ENCODE measurements around the gene MOB3B.
A peak's percentile ranks its signal among the peaks of the same experiment; 100 is the strongest.

MOB3B gene

DNA sequence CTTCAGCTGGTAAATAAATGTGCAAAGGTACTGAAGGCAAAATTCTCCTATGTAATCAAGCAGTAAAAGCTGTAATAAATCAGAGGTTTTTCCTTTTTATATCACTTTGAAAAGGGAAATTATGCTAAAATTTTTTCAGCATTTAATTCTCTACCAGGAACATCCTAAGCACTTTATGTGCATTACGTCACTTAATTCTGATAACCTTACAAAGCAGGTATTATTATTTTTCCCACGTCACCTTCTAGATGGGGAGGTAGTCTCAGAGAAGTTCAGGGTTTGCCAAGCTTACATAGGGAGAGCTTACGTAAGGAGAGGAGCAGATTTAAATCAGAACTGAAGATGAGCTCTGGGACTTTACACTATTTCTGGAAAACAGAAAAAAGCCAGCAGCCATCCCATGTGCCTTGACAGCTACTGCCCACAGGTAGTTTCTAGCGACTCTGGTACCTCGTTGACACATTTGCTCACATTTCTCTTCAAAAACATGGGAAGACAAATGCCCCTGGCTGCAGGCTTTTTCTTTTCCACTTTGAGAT, 84.5 kb downstream of the MOB3B start:
- DNase-seq (ENCODE audit: low spot score): peak; percentile 68

GRCh38 chr9:27442464-27442863, 87.2 kb downstream of the MOB3B start:
- no peak for DNase-seq (ENCODE audit: low spot score)

DNA sequence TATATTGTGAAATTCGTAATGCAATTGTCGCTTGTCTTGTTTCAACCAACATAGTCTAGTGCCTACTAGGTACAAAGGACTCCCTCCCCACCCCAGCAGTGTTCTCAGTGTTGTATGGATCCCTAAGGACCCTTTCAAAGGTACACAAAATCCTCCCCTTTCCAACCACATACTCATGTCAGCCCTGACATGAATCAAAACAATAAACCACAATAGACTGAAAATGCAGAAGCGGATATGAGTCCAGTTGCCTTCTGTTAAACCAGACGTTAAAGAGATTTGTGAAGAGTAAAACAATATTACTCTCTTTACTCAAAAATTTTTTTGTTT, 87.9 kb downstream of the MOB3B start:
- DNase-seq (ENCODE audit: low spot score): no peak

DNA sequence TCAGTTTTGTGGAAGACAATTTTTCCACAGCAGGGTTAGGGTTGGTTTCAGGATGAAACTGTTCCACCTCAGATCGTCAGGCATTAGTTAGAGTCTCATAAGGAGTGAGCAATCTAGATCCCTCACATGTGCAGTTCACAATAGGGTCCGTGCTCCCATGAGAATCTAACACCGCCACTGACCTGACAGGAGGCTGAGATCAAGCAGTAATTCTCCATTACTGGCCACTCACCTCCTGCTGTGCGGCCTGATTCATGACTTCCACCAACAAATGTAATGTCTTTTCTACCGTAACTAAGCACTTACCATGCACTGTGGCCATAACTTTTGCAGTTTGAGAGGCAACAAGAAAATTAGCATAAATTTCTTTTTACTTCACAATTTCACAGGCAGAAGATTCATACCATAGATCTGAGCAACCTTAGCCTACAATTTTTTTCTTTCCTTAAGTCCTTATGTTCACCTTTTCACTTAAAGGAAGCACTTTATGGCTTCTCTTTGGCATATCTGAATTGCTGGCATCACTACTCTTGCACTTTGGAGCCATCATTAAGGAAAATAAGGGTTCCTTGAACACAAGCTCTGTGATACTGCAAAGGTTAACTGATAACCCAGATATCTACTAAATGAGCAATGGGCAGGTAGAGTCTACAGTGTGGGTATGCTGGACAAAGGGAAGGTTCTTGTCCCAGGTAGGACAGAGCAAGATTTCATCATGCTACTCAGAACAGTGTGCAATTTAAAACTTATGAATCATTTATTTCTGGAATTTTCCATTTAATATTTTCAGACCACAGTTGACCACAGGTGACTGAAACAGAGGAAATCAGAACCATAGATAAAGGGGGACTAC, 88.5 kb downstream of the MOB3B start:
- DNase-seq (ENCODE audit: low spot score): no peak

- no peak for DNase-seq (ENCODE audit: low spot score)
Observed at GRCh38 chr9:27438522-27438921, 91.1 kb downstream of the MOB3B start.

- no peak for DNase-seq (ENCODE audit: low spot score)
Observed at GRCh38 chr9:27437652-27438373, 91.8 kb downstream of the MOB3B start.

GRCh38 chr9:27436234-27436633, 93.4 kb downstream of the MOB3B start:
- DNase-seq (ENCODE audit: low spot score): no peak

DNA sequence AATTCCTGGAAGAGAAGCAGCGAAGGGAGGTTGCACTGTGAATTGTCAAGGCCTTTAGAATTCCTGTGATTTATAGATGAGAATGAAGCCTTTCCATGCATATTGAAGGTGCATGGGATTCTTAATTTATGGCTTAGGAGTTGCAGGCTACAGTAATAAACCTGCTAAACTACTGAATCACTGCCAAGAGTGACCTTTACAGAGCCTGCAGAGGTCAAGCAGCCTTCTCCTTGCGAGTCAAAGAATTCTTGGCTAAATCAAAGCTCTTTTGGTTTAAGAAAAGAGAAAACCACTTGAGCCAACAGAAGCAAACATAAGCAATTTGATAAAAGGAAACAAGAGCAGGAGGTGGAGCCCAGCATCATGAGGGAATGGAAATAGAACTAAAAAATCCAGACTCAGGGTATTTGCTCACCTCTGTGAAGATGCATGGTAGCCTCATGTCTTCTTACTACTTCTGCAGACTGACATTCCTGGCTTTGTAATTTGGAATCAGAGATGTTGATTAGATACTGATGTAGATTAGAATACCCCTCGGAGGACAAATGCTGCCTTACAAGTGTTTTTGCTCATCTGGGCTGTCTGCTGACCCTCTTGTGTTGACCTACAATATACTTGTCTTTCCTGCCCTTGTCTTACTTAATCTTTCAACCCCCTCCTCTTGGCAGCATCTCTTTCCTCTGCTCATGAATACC, 95.8 kb downstream of the MOB3B start:
- no peak for DNase-seq (ENCODE audit: low spot score)

DNA sequence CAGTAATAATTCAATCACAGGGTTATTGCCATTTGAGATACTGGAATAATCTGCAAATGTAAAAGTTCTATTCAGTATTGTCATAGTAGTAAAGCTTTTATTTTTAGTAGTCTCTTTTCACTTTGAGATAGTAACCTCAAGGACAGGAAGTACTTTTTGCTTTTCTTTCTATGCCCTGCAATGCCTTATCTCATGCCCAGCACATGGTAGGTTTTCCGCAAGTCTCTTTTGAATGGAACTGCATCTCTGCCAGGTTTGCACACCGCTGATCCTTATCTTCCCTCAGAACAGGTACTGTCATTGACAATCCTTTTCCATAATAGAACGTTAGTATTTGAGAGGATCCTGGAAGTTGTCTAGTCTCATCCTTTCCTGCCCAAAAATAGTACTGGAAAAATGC, 97.3 kb downstream of the MOB3B start:
- DNase-seq (ENCODE audit: low spot score): no peak

GRCh38 chr9:27431543-27432147, 98.0 kb downstream of the MOB3B start:
- DNase-seq (ENCODE audit: low spot score): no peak

DNA sequence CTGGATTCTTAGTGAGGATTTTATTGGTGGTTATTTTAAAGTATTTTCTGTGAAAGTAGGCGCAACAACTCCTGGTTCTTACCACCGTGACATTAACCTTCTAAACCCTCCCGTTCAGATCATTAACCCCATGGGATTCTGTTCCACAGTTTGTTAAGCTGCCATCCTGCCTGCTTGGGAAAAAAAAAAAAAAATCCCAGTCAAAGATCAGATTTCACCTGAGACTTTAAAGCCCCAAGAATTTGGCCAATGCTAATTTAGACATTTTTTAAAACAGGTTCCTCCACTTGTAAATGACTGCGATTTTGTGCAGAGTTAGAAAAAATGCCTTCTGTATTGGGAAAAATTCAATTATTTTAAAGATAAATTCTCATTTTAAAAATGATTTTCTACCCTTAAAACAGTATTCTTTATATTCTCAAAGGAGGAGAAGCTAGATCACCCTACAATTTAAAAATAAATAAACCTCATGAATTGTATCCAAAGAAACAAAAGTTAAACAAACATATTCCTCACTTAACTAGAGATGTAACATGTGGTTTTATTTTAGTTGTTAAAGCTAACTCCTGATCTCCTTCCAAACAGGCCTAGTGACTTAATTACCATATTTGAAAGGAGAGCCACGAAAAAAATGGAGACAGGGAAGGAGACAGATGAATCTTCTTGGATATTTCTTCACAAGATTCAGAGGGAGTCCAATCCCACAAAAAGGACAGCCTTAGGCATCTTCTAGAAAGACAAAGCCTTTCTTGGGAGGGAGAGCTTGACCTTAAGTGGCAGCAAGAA, 98.7 kb downstream of the MOB3B start:
- no peak for DNase-seq (ENCODE audit: low spot score)

GRCh38 chr9:27429917-27430316, 99.7 kb downstream of the MOB3B start:
- no peak for DNase-seq (ENCODE audit: low spot score)

DNA sequence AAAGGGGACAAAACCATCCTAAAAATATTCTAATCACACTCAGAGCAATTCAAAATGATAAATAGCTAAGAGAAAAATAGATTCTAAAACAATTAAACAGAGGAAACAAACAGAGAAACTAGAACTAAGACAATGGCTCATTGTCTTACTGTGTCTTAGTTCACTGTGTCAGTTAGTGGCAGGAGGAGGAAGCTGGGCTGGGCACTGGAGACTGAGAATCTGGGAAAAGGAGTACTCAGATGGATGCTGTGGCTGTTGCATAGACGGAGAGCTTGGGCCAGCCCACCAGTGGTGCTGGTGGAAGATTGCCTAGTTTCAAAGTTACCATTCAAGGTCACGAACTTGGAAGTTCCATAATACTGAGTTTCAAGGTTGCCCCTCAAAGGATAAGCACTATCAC, 100.2 kb downstream of the MOB3B start:
- DNase-seq (ENCODE audit: low spot score): peak; percentile 83

- no peak for DNase-seq (ENCODE audit: low spot score)
Observed at GRCh38 chr9:27428551-27428950, 101.1 kb downstream of the MOB3B start.

GRCh38 chr9:27427272-27427643, 102.4 kb downstream of the MOB3B start:
- DNase-seq (ENCODE audit: low spot score): no peak

- DNase-seq (ENCODE audit: low spot score): peak; percentile 87
Observed at GRCh38 chr9:27426511-27427271, 102.9 kb downstream of the MOB3B start.

DNA sequence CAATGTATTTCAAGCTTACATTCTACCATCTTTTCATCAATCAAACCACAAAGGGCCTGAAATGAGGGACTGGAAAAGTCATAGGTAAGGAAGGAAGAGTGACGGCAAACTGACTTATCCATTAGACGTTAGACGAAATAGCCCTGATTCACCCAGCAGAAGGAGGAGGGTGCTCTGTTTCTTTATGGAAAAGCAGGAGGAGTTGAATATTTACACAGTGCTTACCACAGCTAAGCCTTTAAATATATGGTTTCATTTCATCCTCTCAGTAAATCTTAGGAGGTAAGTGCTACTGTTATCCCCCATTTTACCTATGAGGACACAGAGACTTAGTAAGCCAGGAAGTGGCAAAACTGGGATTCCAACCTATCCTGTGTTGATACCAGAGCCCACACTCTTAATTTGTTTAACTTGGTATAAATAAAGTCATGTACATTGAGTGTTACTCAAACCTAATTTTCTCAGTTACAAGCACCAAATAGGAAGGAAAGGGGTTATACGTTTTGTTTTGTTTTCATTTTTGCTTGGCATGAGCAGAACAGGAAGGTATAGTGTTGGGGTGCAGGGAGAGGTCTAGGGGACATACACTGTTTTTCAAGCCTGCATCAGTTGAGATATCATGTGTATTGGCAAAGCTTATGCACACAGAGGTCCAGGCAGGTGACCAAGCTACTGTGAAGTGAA, 103.6 kb downstream of the MOB3B start:
- no peak for DNase-seq (ENCODE audit: low spot score)

DNA sequence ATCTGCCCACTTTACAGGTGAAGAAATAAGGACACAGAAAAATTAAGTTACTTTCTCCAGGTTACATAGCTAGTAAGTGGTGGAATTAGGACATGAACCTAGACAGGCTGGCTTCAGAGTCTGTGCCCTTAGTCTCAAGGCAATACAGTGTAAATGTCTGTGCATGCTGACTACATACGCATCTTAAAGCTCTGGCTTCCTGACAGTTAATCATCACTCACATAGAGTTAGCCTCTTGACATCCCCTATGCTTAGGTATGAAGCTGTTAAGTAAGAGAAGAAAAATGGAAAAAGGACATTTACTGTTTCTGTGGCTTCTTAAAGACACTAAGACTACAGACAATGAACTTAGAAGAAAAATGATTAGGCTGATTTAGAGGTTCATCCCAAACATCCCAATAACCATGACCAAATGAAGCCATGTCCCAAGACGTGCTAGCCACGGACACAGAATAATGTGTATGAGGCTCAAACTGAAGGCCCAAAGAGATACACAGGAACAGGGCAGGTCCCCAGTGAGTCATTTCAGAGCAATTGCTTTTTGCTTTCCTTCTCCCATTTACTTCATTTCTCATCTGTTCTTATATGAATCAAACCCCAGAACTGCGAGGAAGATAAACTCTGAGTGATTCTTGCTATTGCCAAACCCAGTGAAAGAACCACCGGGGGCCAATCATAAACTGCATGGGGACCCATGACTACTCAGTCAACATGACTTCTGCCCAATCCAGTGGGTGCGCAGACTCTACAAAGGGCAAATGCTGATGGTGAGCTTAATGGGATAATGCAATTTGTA, 105.5 kb downstream of the MOB3B start:
- no peak for DNase-seq (ENCODE audit: low spot score)

DNA sequence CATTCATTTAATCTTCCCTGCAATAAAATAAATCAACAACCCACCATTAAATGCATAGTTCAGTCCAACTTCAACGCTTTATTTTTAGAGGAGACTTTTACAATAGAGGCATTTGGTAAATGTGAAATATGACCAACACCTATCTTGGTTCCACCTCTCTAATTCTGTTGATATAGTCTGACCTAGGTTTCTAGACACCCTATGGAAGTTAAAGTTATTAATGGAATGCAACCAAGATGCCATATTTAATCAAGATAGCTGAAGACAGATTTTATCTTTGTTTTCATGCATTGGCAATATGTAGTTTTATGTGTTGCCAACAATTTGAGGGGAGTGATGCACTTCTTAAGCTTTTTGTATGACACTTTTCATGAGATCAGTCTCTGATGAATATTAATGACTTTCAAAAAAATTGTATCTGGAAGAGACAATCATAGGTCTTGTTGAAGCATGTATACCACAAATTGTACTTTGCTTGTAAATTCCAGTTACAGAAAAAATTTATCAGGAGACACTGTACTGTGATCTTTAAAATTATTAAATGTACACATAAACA, 107.3 kb downstream of the MOB3B start:
- DNase-seq (ENCODE audit: low spot score): no peak

Measured in putamen (tissue), 1 donor.